ENCODE results near the gene PRR36. TPM values are rescaled to one million over a fixed set of nuclear protein-coding genes. Genes with fewer than 3 reads are reported as not detected.
A peak's percentile ranks its signal among the peaks of the same experiment; 100 is the strongest.

The PRR36 gene
- total RNA-seq, 2 experiments from 2014 or later, result 0.20 TPM; not detected in 1

GRCh38 chr19:7832781-7833180, 41.4 kb downstream of the PRR36 start:
- intact Hi-C loops (cut with micrococcal nuclease), result no loop called here
- Mint-ChIP-seq H3K4me3 (no peak overlapping the region), H3K4me1 (ENCODE audit: low read depth) (peaks cover 14% of the 10 kb centered on the region), H3K9me3 (no peaks in the 10 kb centered on the region), H3K27ac (no peak overlapping the region), H3K36me3 (ENCODE audit: low read depth) (no peaks in the 10 kb centered on the region), H3K27me3 (peaks cover 1% of the 10 kb centered on the region)
- ATAC-seq (no peak), DNase-seq (no peak)
- ChIA-PET POLR2A (no interaction called here), CTCF (interaction anchor here (2.0 to 2.4 kb wide), 2 partner anchors 36 to 264 kb away, joined by 7 to 11 read pairs; no protein-coding TSS in a partner anchor)
- no peak for TF ChIP-seq CTCF (IDR thresholded peaks at IDR 0.05)

- POLR2A ChIA-PET, result interaction anchor here (1.0 kb wide), 1 partner anchor 202 kb away, joined by 5 read pairs; the partner anchor contains the start of genes PET100 and XAB2
Measured at GRCh38 chr19:7832009-7832408, 42.2 kb downstream of the PRR36 start.

GRCh38 chr19:7831452-7831851, 42.7 kb downstream of the PRR36 start:
- TF ChIP-seq CTCF (IDR thresholded peaks at IDR 0.05), result no peak
- no peaks in the 10 kb centered on the region for H3K9me3 Mint-ChIP-seq
- H3K4me3 Mint-ChIP-seq, result peak overlapping the region; percentile 67
- CTCF ChIA-PET, result interaction anchor here (1.1 to 2.4 kb wide), 4 partner anchors 31 to 263 kb away, joined by 3 to 11 read pairs (median 6); no protein-coding TSS in a partner anchor
- H3K27me3 Mint-ChIP-seq, result peaks cover 3% of the 10 kb centered on the region
- H3K4me1 Mint-ChIP-seq (ENCODE audit: low read depth), result peaks cover 14% of the 10 kb centered on the region
- DNase-seq (no peak), ATAC-seq (no peak)
- no peaks in the 10 kb centered on the region for H3K36me3 Mint-ChIP-seq (ENCODE audit: low read depth)
- no peak overlapping the region for H3K27ac Mint-ChIP-seq
- POLR2A ChIA-PET, result interaction anchor here (0.7 to 1.0 kb wide), 2 partner anchors 20 to 202 kb away, joined by 4 to 5 read pairs; partner anchors contain the start of genes PET100 and XAB2
- intact Hi-C loops (cut with micrococcal nuclease), result no loop called here

More at GRCh38 chr19:7832009-7832408, 42.2 kb downstream of the PRR36 start:
- no peaks in the 10 kb centered on the region for H3K36me3 Mint-ChIP-seq (ENCODE audit: low read depth)
- ATAC-seq, result no peak
- H3K27me3 Mint-ChIP-seq, result peaks cover 3% of the 10 kb centered on the region
- H3K4me1 Mint-ChIP-seq (ENCODE audit: low read depth), result peaks cover 14% of the 10 kb centered on the region
- intact Hi-C loops (cut with micrococcal nuclease), result no loop called here
- TF ChIP-seq CTCF (IDR thresholded peaks at IDR 0.05), result no peak
- no peak overlapping the region for H3K27ac Mint-ChIP-seq
- H3K9me3 Mint-ChIP-seq, result no peaks in the 10 kb centered on the region
- H3K4me3 Mint-ChIP-seq, result peak overlapping the region; percentile 67
- CTCF ChIA-PET, result interaction anchor here (1.1 to 2.4 kb wide), 3 partner anchors 30 to 264 kb away, joined by 3 to 11 read pairs (median 7); no protein-coding TSS in a partner anchor
- no peak for DNase-seq

GRCh38 chr19:7830823-7831222, 43.4 kb downstream of the PRR36 start:
- no peaks in the 10 kb centered on the region for H3K9me3 Mint-ChIP-seq
- CTCF ChIA-PET, result interaction anchor here (1.1 to 2.4 kb wide), 3 partner anchors 31 to 172 kb away, joined by 3 to 11 read pairs (median 4); no protein-coding TSS in a partner anchor
- H3K27me3 Mint-ChIP-seq, result peaks cover 3% of the 10 kb centered on the region
- no peak for DNase-seq
- ATAC-seq, result no peak
- POLR2A ChIA-PET, result no interaction called here
- H3K36me3 Mint-ChIP-seq (ENCODE audit: low read depth), result no peaks in the 10 kb centered on the region
- intact Hi-C loops (cut with micrococcal nuclease), result no loop called here
- no peak for TF ChIP-seq CTCF (IDR thresholded peaks at IDR 0.05)
- no peak overlapping the region for H3K27ac Mint-ChIP-seq
- H3K4me3 Mint-ChIP-seq, result peak overlapping the region; percentile 67
- H3K4me1 Mint-ChIP-seq (ENCODE audit: low read depth), result peaks cover 14% of the 10 kb centered on the region

DNA sequence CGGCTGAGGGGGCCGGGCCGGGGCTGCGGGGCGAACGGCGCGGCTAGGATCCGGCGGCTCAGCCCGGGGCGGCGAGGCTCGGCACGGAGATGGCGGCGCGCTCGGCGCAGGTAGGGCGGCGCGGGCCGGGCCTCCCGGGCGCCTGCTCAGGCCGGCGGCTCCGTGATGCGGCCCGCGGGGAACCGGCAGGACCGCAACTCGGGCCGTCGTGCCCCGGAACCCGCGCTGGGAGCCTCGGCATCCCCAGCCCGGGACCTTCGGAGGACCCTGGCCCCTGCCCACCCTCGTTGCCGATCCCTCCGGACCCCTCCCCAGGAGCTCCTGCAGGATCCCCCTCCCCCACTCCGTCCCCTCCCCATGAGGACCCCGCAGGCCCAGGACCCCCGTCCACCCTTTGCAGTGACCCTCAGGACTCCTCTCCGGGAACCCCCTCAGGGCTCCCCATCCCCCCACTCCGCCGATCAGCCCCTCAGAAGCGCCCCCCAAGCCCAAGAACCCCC, 43.9 kb downstream of the PRR36 start:
- peaks cover 14% of the 10 kb centered on the region for H3K4me1 Mint-ChIP-seq (ENCODE audit: low read depth)
- POLR2A ChIA-PET, result no interaction called here
- ATAC-seq, result no peak
- DNase-seq, result no peak
- H3K27me3 Mint-ChIP-seq, result peaks cover 3% of the 10 kb centered on the region
- TF ChIP-seq CTCF (IDR thresholded peaks at IDR 0.05), result no peak
- CTCF ChIA-PET, result interaction anchor here (1.7 to 2.4 kb wide), 2 partner anchors 39 to 172 kb away, joined by 4 to 11 read pairs; no protein-coding TSS in a partner anchor
- intact Hi-C loops (cut with micrococcal nuclease), result no loop called here
- no peak overlapping the region for H3K27ac Mint-ChIP-seq
- peak overlapping the region; percentile 67 for H3K4me3 Mint-ChIP-seq
- no peaks in the 10 kb centered on the region for H3K9me3 Mint-ChIP-seq
- H3K36me3 Mint-ChIP-seq (ENCODE audit: low read depth), result no peaks in the 10 kb centered on the region
